Occipital lobe (tissue), 2 donors: ENCODE data around the gene GALNT9. TPM values are rescaled to one million over a fixed set of nuclear protein-coding genes. Genes with fewer than 3 reads are reported as not detected.
"Not testable (repeated sequence)": the region's sequence is repeated elsewhere in the genome, so short reads cannot be mapped to it uniquely, and the experiment has no call there.

ENCODE experiments used
- DNase-seq: peaks from one replicate; lab custom pipeline; 2025; lab: John Stamatoyannopoulos, UW
- total RNA-seq: library from RNA; depleted of rRNA; stranded (reverse); fragments of >200 nt; gene quantifications from one replicate; pipeline ENCODE4 v1.2.3, GENCODE V29; 2014

Gene GALNT9
- total RNA-seq, 1 donor from 2014 or later, result 1.4 TPM

DNA sequence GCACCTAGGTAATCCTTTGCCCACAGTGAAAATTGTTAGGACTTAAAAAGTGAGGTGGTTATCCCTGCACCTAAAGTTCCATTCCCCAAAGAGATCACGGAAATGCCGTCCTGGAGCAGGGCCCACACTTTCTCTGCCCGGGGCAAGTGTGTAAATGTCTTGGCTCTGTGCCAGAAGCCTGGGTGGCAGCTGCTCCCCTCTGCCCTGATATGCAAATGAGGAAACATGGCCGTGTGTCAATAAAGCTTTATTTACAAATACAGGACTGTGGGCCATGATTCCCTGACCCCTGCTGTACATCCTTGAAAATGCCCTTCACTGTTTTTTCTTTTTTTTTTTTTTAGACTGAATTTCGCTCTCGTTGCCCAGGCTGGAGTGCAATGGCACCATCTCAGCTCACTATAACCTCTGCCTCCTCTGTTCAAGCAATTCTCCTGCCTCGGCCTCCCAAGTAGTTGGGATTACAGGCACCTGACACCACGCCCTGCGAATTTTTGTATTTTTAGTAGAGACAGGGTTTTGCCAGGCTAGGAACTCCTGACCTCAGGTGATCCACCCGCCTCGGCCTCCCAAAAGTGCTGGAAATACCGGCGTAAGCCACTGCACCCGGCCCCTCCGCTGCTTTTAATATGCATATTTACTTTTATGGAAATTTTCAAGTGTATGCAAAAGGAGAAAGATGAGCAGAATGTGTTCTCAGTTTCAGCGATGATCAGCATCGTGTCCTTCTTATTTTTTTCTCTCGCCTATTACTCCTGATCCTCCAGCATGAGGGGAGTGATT, 75.5 kb downstream of the GALNT9 start:
- no peak for DNase-seq

DNA sequence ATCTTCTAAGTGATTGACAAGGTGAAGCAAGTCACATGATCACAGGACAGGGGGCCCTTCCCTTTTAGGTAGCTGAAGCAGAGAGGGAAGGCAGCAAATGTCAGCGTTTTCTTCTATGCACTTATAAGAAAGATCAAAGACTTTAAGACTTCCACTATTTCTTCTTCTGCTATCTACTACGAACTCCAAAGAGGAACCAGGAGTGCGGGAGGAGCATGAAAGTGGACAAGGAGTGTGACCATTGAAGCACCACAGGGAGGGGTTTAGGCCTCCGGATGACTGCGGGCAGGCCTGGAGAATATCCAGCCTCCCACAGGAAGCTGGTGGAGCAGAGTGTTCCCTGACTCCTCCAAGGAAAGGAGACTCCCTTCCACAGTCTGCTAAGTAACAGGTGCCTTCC, 76.4 kb downstream of the GALNT9 start:
- not testable (repeated sequence) for DNase-seq

DNA sequence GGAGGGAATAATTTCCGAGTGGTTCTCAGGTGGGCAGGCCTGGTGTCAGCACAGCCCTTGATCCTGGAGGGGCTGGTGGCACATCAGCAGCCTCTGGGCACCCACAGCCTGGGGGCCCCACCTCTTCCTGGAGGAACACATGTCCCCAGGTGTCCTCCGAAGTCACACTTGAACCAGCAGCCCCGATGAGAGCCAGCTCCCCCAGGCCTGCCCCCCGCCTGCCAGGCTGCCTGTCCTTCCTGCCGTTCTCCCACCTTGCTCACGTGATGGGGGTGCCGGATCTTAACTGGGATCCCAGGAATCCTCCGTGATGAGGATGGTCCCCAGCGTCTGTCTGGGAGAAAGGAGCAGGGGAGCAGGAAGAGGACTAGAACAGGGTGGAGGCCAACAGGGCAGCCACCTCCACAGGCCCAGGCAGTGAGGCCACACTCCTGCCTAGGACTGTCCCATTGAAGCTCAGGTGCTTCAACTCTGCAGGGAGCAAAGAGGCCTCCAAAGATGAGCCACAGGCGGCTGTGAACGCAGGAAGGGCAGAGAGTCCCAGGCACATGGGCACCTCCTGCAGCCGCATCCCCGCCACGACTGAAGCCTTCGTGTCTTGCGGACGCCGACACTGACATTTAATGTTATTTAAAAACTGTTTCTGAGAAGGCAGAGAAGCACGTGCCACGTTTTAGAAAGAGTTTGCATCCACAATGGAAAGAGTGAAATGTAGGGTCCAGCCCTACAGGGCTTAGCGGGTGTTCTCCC, 77.5 kb downstream of the GALNT9 start:
- DNase-seq, result no peak

DNA sequence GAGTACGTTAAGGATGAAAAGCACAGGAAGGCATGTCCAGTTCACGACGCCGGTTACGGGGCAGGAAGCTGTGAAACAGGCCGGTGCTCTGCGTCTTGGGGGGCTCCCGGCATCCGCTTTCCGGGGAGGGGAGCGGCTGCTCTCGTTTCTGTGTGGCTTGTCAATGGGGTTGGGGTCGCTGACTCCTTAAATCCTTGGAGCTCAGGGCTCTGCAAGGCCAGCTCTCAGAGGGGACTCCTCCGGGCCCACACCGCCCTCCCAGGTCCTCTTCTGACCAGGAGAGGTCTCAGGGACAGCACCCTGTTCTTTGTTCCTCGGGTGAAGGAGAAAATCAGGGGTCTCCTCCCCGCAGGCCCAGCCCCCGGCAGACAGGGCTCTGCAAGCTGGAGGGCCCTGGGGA, 78.1 kb downstream of the GALNT9 start:
- no peak for DNase-seq

DNA sequence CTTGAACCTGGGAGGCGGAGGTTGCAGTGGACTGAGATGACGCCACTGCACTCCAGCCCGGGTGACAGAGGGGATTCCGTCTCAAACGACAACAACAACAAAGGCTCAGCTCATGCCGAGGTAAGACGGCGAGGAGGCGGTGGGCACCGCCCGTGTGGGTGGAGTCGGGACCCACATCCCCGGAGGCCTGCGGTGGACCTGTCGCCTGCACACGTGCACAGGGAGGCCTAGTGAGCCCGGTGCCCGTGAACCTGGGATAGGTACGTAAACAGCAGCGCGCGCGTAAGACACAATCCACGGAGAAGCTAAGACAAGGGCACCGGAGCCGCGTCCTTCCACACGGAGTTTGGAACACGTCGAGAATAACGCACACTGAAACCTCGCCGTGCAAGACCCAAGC, 78.7 kb downstream of the GALNT9 start:
- DNase-seq, result no peak

DNA sequence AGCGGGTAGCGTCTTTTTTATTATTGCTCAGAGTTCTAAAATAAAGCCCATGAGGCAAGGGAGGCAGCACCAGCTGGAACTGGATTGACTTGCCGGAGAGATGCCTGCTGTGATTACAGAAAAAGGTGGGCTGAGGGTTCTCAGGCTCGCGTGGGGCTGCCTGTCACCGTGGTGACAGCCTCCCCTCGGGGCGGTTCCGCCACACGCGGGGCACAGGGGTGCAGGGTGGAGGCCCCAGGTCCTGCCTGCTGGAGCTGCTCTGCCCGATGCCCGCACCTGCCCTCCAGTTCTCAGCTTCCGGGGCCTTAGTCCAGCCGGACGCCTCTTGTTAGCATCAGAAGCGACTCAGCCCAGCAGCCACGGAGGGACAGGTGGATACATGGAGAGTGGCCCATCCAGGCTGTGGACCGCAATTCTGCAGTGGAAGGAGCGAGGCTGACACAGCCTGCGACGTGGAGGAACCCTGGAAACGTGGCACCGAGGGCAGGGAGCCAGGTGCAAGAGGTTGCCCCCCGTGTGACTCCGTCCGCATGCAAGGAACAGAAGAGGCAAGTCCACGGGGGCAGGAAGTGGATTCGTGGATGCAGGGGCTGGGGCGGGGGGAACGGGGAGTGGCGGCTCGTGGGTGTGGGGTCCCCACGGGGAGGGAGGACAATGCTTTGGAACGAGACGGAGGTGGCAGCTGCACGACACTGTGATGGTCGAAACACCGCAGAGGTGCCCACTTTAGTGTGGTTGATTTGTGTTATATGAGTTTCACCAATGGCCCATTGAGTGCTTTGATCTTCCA, 79.5 kb downstream of the GALNT9 start:
- DNase-seq, result no peak

DNA sequence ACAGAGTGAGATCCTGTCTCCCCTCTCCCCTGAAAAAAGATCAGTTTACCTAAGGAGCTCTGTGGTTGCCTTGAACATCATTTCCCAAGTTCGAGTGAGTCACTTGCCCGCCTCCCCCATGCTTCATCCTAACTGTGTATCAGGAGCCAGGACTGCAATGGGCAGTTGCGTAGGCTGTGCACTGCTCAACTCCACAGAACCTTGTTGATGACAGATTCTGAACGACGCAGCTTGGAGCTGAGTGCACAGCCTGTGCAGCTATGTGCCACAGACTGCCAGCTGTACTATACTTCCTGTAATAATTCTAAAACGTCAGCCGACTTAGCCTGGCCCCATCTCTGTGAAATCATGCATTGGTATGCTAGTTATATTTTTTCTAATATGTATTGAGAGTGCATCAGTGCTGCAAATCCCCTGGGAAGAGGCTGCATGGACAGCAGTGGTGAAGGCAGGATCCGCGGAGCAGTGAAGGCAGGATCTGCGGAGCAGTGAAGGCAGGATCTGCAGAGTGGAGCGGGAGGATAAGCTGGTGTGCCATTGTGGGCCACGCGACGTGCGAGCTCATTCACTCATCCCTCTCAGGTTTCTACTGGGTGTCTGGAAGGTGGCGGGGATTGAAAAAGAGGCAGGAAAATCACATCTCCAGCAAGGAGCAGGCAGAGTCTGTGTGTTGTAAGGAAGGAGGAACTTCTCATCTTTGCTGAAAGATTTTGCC, 80.8 kb downstream of the GALNT9 start:
- peak; percentile 42 for DNase-seq

DNA sequence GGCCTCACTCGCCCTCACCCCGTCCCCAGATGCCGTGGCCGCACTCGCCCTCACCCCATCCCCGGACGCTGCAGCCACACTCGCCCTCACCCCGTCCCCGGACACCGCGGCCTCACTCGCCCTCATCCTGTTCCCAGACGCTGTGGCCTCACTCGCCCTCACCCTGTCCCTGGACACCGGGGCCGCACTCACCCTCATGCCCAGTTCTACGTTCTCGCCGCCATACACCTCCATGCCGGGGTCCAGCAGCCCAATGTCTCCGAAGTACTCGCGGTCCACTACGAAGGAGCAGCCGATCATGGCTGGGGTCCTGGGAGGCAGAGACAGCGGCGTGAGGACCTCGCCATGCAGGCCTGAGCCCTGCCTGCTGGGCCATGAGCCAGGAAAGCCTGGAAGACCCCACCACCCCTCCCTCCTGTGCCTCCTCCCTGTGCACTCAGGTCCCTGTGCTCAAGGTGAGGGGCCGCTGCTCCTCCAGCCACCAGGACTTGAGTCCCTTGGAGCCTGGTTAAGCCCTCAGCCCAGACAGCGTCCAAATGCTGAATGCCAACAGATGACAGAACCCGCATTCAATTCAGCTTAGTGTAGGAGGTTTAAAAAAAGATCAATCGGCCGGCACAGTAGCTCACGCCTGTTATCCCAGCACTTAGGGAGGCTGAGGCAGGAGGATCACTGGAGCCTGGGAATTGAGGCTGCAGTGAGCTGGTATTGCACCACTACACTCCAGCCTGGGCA, 81.5 kb downstream of the GALNT9 start:
- DNase-seq, result no peak

DNA sequence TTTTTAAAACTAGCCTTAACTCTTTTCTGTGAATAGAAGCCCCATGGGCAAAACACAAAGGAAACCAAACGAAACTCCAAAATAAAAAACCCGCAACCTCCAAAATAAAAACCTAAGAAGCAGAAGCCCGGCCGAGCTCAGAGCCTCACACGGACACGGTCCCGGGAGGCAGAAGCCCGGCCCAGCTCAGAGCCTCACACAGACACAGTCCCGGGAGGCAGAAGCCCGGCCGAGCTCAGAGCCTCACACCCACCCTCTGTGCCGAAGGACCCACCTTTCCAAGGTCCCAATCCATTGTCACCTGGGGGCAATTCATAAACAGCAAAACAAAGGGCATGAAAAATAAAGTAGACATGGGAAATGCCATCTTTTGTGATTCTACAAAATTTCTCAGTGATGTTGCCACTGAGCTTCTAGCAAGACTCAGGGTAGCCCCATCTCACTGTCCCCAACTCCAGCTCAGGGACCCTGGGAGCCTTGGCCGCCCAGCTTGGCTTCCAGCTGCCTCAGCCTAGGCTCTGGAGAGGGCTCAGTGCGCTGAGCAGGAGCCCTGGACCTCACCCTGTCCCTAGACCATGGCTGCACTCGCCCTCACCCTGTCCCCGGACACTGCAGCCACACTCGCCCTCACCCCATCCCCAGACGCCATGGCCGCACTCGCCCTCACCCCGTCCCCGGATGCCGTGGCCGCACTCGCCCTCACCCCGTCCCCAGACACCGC, 82.2 kb downstream of the GALNT9 start:
- DNase-seq, result no peak

DNA sequence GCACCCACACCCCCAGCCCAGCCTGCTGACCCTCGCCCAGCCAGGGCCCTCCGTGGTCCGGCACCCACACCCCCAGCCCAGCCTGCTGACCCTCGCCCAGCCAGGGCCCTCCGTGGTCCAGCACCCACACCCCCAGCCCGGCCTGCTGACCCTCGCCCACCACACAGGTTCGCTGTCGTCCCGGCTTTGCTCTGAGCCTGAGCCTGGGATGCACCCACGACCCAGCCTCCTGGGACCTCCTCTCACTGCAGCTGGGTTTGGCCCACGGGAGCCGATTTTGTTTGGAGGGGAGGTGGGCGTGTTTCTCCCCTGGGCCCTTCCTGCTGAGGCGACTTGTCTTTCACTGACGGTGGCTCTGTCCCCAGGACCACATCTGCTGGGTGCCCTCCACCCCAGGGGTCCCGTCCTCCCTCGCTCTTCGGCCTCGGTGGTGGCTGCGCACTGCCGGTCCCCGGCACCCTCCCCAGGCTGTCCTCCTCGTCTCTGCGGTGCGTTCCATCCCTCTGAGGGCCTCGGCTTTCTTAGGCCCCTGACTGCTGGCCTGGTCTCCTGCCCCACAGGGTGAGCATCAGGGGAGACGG, 83.8 kb downstream of the GALNT9 start:
- DNase-seq, result no peak

DNA sequence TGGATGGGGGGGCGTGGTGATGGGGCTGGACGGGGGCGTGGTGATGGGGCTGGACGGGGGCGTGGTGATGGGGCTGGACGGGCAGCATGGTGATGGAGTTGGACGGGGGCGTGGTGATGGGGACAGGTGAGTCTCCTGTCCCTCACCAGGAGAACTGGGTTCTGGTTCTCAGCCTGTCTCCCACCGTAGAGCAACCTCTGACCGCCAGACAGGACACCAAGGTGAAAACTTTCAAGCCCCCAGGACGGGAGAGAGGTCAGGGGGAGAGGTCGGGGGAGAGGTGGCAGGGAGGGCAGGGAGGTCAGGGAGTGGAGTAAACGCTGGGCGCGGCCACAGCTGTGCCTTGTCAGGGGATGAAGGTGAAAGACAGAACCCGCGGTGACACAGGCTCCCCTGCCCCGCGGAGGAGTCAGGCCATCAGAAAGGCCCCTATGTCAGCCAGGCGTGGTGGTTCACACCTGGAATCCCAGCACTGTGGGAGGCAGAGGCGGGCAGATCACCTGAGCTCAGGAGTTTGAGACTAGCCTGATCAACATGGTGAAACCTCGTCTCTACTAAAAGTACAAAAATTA, 84.6 kb downstream of the GALNT9 start:
- no peak for DNase-seq

DNA sequence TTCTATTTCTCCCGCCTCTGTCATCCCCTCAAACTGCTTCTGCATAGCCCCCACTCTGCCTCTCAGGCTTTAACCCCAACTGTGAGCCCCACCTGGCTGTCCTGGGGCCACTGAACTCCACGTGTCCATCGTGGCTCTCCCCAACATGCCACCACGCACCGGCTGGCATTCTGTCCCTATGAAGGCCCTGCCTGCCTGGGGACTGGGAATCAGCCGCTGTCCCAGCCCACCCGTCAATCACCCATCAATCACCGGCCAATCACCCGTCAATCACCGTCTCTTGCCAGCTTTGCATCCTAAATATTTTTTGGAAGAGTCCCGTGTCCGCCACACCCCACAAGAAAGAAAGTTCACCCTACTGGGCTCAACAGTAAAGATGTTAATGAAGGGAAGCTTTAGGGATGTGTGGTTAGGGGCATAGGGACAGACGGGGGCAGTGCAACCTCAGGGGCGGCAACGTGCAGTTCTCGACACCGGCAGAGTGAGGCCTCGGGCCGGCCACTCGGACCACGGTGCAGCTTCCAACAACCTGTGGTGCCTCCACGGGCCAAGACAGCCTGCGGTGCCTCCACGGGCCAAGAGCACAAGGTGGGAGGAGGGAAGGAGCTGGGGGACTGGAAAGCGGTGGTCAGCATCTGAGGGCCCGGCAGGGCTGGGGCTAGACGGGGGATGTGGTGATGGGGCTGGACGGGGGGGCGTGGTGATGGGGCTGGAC, 85.6 kb downstream of the GALNT9 start:
- no peak for DNase-seq

DNA sequence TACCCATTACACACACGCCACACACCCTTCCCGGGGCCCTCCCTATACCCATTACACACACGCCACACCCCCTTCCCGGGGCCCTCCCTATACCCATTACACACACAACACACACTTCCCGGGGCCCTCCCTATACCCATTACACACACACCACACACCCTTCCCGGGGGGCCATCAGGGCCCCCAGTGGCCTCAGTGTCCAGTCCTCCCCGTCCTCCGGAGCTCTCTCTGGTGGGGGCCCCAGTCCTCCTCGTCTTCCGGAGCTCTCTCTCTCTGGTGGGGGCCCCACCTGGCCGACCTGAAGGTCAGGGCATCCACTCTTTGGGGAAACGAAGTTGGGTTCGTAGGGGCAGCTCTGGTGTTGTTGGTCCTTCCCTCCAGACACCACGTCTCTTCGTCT, 86.2 kb downstream of the GALNT9 start:
- not testable (repeated sequence) for DNase-seq

DNA sequence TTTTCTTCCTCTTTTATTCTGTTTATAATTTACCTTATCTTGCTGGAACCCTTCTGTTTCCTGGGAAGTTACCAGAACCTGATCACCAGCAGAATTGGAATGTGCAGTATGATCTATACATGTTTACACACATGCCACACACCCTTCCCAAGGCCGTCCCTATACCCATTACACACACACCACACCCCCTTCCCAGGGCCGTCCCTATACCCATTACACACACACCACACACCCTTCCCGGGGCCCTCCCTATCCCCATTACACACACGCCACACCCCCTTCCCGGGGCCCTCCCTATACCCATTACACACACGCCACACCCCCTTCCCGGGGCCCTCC, 88.8 kb downstream of the GALNT9 start:
- DNase-seq, result not testable (repeated sequence)

DNA sequence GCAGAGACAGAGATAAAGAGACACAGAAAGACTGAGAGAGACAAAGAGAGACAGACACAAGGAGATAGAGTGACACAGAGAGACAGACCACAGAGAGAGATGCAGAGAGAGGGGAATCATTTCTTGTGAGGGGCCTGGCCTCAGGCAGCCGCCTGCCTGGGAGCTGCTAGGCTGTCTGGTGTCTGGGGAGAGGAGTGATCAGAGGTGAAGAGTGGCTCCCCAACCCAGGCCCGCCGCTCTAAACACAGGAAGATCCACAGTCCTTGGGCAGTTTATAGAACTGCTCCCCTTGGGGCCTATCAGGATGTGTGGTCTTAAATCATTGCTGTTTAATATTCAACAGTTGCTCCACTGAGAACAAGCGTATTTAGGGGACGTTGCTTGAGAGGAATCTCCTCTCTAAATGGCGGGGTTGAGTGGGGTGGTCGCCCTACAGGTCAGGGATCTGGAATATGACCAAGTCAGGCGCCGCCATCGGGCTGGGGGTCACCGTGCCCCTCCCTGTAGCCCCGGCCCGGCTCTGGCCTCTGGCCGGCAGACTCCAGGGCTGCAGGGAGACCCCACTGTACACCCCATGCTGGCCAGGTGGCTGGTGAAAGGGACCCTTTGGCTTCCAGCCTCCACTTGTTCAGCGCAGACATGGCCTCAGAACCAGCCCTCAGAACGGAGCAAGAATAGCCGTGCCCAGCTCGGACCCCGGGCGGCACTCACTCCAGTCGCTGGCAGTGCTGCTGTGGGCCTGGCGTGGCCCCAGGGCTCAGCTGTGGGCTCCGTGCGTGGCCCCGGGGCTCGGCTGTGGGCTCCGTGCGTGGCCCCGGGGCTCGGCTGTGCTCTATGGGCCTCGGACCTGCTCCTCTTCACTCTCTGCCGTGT, 89.4 kb downstream of the GALNT9 start:
- DNase-seq, result no peak

DNA sequence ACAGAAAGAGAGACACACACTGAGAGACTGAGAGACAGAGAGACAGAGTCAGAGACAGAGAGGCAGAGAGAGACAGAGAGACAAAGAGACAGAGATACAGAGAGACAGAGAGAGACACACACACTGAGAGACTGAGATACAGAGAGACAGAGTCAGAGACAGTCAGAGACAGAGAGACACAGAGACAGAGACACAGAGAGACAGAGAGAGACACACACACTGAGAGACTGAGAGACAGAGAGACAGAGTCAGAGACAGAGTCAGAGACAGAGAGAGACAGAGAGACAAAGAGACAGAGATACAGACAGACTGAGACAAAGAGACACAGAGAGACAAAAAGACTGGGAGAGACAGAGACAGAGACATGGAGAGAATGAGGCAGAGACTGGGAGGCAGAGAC, 90.0 kb downstream of the GALNT9 start:
- DNase-seq, result no peak

DNA sequence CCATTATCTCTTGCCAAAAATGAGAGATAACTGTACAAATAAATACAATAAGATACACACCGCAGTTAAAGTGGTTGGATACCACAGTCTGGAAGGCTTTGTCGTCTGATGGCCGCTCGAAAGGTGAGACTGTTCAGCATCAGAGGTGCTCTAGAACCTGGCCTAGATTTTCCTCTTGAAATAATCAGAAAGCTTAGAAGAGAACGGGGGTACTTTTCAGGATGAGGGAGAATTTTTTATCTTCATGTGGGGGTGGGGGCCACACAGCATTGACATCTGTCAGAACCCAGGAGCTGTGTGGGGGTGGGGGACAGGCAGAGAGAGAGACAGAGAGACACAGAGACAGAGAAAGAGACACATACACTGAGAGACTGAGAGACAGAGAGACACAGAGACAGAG, 90.5 kb downstream of the GALNT9 start:
- DNase-seq, result no peak

DNA sequence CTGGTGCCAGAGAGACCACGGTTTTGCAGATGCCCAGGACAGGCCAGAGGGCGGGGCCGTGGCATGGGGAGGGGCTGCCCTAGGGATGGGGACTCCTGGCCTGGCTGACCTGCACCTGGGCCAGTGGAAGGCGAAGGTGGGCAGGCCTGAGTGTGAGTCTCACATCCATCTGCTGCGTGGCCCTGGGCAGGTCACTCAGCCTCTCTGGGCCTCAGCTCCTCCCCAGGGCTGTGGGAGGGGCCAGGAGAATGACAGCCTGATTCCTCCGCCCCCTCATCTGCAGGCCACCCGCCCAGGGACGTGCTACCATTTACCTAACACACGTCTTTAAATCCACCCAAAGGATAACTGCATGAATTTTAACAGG, 90.9 kb downstream of the GALNT9 start:
- DNase-seq, result no peak
